Activated CD8-positive, alpha-beta T cell treated with anti-CD3 and anti-CD28 coated beads for 36 hours (primary cell): ENCODE results near the gene TIMELESS. TPM values are rescaled to one million over a fixed set of nuclear protein-coding genes. Genes with fewer than 3 reads are reported as not detected.

Source experiments
- ATAC-seq: fragments of 200-7000 bp; cut with Tn5 transposase; one replicate; pipeline ENCODE4 v1.10.0; 2021; ENCODE audit warnings: mild to moderate bottlenecking, moderate library complexity
- CTCF ChIA-PET: fragments of 350-600 bp; sonication (Branson Sonifier 250); formaldehyde crosslinking; loops from one replicate; lab custom pipeline; 2021; ENCODE audit warnings: antibody characterized with exemption; lab: Charles Lee
- POLR2A ChIA-PET: fragments of 350-600 bp; sonication (Branson Sonifier 250); formaldehyde crosslinking; loops from one replicate; lab custom pipeline; 2021; ENCODE audit warnings: antibody characterized with exemption; lab: Charles Lee
- DNase-seq: peaks from one replicate; pipeline ENCODE4 v3.0.0-alpha.2; 2020
- H3K27ac Mint-ChIP-seq: one replicate; pipeline ENCODE4 v1.8.0; 2021; ENCODE audit warnings: mild to moderate bottlenecking, mixed read lengths
- H3K27me3 Mint-ChIP-seq: one replicate; pipeline ENCODE4 v1.8.0; 2021; ENCODE audit warnings: mixed read lengths
- H3K36me3 Mint-ChIP-seq: one replicate; pipeline ENCODE4 v1.8.0; 2021; ENCODE audit warnings: low read depth, mixed read lengths
- H3K4me1 Mint-ChIP-seq: one replicate; pipeline ENCODE4 v1.8.0; 2021; ENCODE audit warnings: low read depth, mixed read lengths
- H3K4me3 Mint-ChIP-seq: one replicate; pipeline ENCODE4 v1.8.0; 2021; ENCODE audit warnings: mild to moderate bottlenecking, moderate library complexity, mixed read lengths
- H3K9me3 Mint-ChIP-seq: one replicate; pipeline ENCODE4 v1.8.0; 2021; ENCODE audit warnings: mixed read lengths
- intact Hi-C: fragments of 100-400 bp; cut with micrococcal nuclease; formaldehyde crosslinking; loops from one replicate; pipeline ENCODE4 v1.10.0; 2022
- total RNA-seq, 2 experiments: library from RNA; stranded (reverse); gene quantifications; one replicate each; pipeline ENCODE4 v1.2.3, GENCODE V29; 2021
- TF ChIP-seq, protein P1 (sequence below): fragments of 200-600 bp; IDR thresholded peaks from one replicate; pipeline ENCODE4 v1.8.0; 2022; ENCODE audit warnings: antibody characterized with exemption, mild to moderate bottlenecking

Gene TIMELESS
- total RNA-seq, 2 experiments from 2014 or later = 48.7 to 49.2 TPM

- Mint-ChIP-seq H3K36me3 (peaks cover 39% of the 10 kb centered on the region), H3K27me3 (no peaks in the 10 kb centered on the region), H3K27ac (no peak overlapping the region), H3K4me1 (no peaks in the 10 kb centered on the region), H3K4me3 (no peak overlapping the region), H3K9me3 (no peaks in the 10 kb centered on the region)
- no peak for ATAC-seq
- TF ChIP-seq, protein P1, sequence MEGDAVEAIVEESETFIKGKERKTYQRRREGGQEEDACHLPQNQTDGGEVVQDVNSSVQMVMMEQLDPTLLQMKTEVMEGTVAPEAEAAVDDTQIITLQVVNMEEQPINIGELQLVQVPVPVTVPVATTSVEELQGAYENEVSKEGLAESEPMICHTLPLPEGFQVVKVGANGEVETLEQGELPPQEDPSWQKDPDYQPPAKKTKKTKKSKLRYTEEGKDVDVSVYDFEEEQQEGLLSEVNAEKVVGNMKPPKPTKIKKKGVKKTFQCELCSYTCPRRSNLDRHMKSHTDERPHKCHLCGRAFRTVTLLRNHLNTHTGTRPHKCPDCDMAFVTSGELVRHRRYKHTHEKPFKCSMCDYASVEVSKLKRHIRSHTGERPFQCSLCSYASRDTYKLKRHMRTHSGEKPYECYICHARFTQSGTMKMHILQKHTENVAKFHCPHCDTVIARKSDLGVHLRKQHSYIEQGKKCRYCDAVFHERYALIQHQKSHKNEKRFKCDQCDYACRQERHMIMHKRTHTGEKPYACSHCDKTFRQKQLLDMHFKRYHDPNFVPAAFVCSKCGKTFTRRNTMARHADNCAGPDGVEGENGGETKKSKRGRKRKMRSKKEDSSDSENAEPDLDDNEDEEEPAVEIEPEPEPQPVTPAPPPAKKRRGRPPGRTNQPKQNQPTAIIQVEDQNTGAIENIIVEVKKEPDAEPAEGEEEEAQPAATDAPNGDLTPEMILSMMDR = no peak
- ChIA-PET POLR2A (no interaction called here), CTCF (no interaction called here)
- no peak for DNase-seq
- intact Hi-C loops = no loop called here
These were observed 17.4 kb downstream of the TIMELESS start for GRCh38 chr12:56431850-56432249.

GRCh38 chr12:56431288-56431687, 17.9 kb downstream of the TIMELESS start:
- intact Hi-C loops = no loop called here
- Mint-ChIP-seq H3K27ac (no peak overlapping the region), H3K27me3 (no peaks in the 10 kb centered on the region), H3K4me1 (no peaks in the 10 kb centered on the region), H3K9me3 (no peaks in the 10 kb centered on the region), H3K36me3 (peaks cover 39% of the 10 kb centered on the region), H3K4me3 (no peak overlapping the region)
- TF ChIP-seq, protein P1 = no peak
- POLR2A ChIA-PET = no interaction called here
- CTCF ChIA-PET = no interaction called here
- ATAC-seq = no peak
- no peak for DNase-seq

GRCh38 chr12:56425940-56426438, 23.2 kb downstream of the TIMELESS start:
- no peak for DNase-seq
- no peaks in the 10 kb centered on the region for H3K27me3 Mint-ChIP-seq
- TF ChIP-seq, protein P1 = no peak
- no peak for ATAC-seq
- POLR2A ChIA-PET = interaction anchor here (1.2 to 1.5 kb wide), 2 partner anchors 11 to 15 kb away, joined by 3 to 4 read pairs; no protein-coding TSS in a partner anchor
- no peak overlapping the region for H3K27ac Mint-ChIP-seq
- H3K4me1 Mint-ChIP-seq = peaks cover 3% of the 10 kb centered on the region
- H3K36me3 Mint-ChIP-seq = peaks cover 53% of the 10 kb centered on the region
- H3K4me3 Mint-ChIP-seq = no peak overlapping the region
- H3K9me3 Mint-ChIP-seq = no peaks in the 10 kb centered on the region
- intact Hi-C loops = no loop called here
- CTCF ChIA-PET = interaction anchor here (0.6 to 0.8 kb wide), 2 partner anchors 38 to 756 kb away, joined by 3 read pairs; no protein-coding TSS in a partner anchor

DNA sequence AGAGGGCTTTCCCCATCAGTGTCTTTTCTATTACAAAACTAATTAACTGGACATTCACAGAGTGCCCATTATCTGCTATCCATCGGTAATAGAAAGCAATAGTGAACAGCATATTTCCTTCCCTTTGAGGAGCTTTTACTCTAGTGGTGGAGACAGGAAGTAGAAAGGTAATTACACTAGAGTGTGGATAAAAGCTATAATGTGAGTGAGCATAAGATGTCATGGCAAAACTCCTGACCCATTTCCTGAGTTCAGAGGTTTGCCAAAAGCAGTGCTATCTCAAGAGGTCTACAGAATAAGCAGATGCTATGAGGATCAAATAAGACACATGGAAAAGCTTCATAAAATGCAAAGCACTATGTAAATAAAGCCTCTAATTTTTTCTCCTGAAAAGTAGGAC, 24.0 kb downstream of the TIMELESS start:
- ChIA-PET POLR2A (interaction anchor here (1.2 to 1.5 kb wide), 3 partner anchors 12 to 24 kb away, joined by 3 to 5 read pairs (median 4); partner anchors contain the start of gene TIMELESS), CTCF (interaction anchor here (0.6 to 1.6 kb wide), 5 partner anchors 23 to 757 kb away, joined by 3 to 6 read pairs (median 3); partner anchors contain the start of gene STAT2)
- H3K4me1 Mint-ChIP-seq = peaks cover 3% of the 10 kb centered on the region
- no peak overlapping the region for H3K4me3 Mint-ChIP-seq
- no peak overlapping the region for H3K27ac Mint-ChIP-seq
- ATAC-seq (no peak), DNase-seq (no peak)
- TF ChIP-seq, protein P1 = no peak
- intact Hi-C loops = no loop called here
- peaks cover 56% of the 10 kb centered on the region for H3K36me3 Mint-ChIP-seq
- H3K27me3 Mint-ChIP-seq = no peaks in the 10 kb centered on the region
- no peaks in the 10 kb centered on the region for H3K9me3 Mint-ChIP-seq

DNA sequence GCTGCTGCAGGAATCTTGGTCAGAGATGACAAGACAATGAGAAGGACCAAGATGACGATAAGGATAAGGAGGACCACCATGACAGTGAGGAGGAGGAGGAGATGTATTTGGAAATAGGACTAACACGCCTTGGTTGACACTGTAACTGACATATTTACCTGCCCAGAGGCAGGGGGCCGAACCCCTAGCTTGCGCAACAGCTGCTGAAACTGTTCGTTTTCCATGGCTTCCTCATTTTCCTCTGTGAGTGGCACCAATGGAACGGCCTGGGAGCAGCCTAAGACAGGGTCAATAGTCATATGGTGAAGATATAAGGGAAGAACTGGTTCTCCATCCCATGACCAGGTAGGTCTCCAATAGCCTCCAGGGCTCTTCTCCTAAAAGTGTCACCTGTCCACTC, 28.8 kb downstream of the TIMELESS start:
- no peak overlapping the region for H3K4me3 Mint-ChIP-seq
- H3K36me3 Mint-ChIP-seq = peaks cover 44% of the 10 kb centered on the region
- H3K27ac Mint-ChIP-seq = no peak overlapping the region
- intact Hi-C loops = no loop called here
- no peak for ATAC-seq
- TF ChIP-seq, protein P1 = no peak
- CTCF ChIA-PET = no interaction called here
- DNase-seq = no peak
- H3K27me3 Mint-ChIP-seq = no peaks in the 10 kb centered on the region
- POLR2A ChIA-PET = interaction anchor here (1.0 to 1.4 kb wide), 2 partner anchors 10 to 11 kb away, joined by 3 read pairs; no protein-coding TSS in a partner anchor
- no peaks in the 10 kb centered on the region for H3K9me3 Mint-ChIP-seq
- H3K4me1 Mint-ChIP-seq = no peaks in the 10 kb centered on the region
